Adrenal gland (tissue), 5 donors: Measurements from ENCODE around the gene PXMP2.

Source experiments
- POLR2A ChIP-seq, 2 donors: fragments of 450-650 bp; IDR thresholded peaks; one replicate each; pipeline ENCODE4 v1.6.1; 2017; ENCODE audit warnings: antibody characterized with exemption in 2 of 2, mild to moderate bottlenecking in 2 of 2, moderate library complexity in 1 of 2
- TF ChIP-seq, protein P1 (sequence below), 6 experiments: fragments of 450-650 bp in 4 of 6; fragments of 200-600 bp in 2 of 6; sonication (generic) in 1 of 6; IDR thresholded peaks; 1 replicate in 5 of 6; 2 replicates in 1 of 6; pipeline versions ENCODE4 v1.5.1 to v1.8.0; 2016 to 2021; ENCODE audit warnings: antibody characterized with exemption in 6 of 6, mild to moderate bottlenecking in 2 of 6, moderate library complexity in 1 of 6
- donor health status: DM: no; HTN: no; CAD: no.

- TF ChIP-seq, protein P1, sequence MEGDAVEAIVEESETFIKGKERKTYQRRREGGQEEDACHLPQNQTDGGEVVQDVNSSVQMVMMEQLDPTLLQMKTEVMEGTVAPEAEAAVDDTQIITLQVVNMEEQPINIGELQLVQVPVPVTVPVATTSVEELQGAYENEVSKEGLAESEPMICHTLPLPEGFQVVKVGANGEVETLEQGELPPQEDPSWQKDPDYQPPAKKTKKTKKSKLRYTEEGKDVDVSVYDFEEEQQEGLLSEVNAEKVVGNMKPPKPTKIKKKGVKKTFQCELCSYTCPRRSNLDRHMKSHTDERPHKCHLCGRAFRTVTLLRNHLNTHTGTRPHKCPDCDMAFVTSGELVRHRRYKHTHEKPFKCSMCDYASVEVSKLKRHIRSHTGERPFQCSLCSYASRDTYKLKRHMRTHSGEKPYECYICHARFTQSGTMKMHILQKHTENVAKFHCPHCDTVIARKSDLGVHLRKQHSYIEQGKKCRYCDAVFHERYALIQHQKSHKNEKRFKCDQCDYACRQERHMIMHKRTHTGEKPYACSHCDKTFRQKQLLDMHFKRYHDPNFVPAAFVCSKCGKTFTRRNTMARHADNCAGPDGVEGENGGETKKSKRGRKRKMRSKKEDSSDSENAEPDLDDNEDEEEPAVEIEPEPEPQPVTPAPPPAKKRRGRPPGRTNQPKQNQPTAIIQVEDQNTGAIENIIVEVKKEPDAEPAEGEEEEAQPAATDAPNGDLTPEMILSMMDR (IDR thresholded peaks at IDR 0.05) = no peak
- no peak for TF ChIP-seq POLR2A (IDR thresholded peaks at IDR 0.05)
Observed at GRCh38 chr12:132717531-132718387, 30.4 kb downstream of the PXMP2 start.
